ENCODE data around the gene THRB.

Gene THRB

DNA sequence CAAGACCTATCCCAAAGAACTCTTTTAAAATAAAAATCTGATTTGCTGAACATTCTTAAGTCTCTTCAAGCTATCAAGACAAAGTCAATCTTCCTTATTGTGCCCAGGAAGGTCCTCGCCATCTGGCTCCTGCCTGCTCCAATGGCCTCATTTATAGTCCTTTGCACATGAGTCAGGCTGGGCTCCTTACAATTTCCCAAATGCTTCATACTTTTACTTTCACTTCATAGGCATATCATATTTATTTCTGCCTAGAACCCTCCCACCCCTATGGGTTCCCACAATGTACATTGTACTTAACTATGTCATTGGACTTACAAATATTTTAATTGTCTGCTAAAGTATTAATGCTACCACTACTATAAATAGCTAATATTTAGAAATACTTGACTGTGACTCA, 9.1 kb downstream of the THRB start:
- Histone ChIP-seq H2AFZ (ENCODE audit: low read depth, low read length, severe bottlenecking) (no peak overlapping the region), H3F3A (ENCODE audit: insufficient read depth) (no peaks in the 10 kb centered on the region), H3K27me3 (ENCODE audit: low read length) (no peaks in the 10 kb centered on the region), H3K4me3 (ENCODE audit: insufficient read depth, low read length, poor library complexity, severe bottlenecking) (no peak overlapping the region), H3K36me3 (ENCODE audit: low read length) (no peaks in the 10 kb centered on the region), H3K27ac (ENCODE audit: low read depth, low read length) (no peak overlapping the region), H3K9me2 (replicated peaks; ENCODE audit: insufficient read depth, low read length) (no peaks in the 10 kb centered on the region), H3K79me2 (ENCODE audit: insufficient read depth, low read length) (no peaks in the 10 kb centered on the region), H3K9ac (ENCODE audit: low read length) (no peak overlapping the region), H3K9me3 (ENCODE audit: insufficient read depth, low read length) (no peaks in the 10 kb centered on the region), H4K20me1 (ENCODE audit: low read depth, low read length) (no peaks in the 10 kb centered on the region), H3K4me2 (ENCODE audit: low read depth, low read length, poor library complexity, severe bottlenecking) (no peak overlapping the region)
- TF ChIP-seq, protein P1, sequence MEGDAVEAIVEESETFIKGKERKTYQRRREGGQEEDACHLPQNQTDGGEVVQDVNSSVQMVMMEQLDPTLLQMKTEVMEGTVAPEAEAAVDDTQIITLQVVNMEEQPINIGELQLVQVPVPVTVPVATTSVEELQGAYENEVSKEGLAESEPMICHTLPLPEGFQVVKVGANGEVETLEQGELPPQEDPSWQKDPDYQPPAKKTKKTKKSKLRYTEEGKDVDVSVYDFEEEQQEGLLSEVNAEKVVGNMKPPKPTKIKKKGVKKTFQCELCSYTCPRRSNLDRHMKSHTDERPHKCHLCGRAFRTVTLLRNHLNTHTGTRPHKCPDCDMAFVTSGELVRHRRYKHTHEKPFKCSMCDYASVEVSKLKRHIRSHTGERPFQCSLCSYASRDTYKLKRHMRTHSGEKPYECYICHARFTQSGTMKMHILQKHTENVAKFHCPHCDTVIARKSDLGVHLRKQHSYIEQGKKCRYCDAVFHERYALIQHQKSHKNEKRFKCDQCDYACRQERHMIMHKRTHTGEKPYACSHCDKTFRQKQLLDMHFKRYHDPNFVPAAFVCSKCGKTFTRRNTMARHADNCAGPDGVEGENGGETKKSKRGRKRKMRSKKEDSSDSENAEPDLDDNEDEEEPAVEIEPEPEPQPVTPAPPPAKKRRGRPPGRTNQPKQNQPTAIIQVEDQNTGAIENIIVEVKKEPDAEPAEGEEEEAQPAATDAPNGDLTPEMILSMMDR (IDR thresholded peaks at IDR 0.05; ENCODE audit: insufficient read depth, low read length, poor library complexity, severe bottlenecking) = no peak
- no peak for TF ChIP-seq EZH2phosphoT487 (conservative IDR thresholded peaks at IDR 0.05; ENCODE audit: low read length)

DNA sequence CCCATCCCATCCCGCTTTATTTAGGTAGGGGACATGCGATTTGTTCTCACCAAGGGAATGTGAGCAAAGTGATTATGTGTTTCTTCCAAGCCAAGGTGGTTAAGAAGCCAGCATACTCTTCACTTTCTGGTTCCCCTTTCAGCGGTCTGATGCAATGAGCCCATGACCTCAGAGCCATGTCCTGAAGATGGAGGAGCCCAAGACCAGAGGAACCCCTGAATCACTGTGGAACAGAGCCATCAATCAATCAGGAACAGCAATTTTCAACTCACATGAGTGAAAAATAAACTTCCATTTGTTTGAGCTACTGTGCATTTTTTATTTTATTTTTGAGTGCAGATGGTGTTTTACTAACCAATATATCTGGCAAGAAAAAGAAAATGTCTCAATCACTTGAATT, 10.8 kb downstream of the THRB start:
- no peaks in the 10 kb centered on the region for H3K79me2 ChIP-seq (ENCODE audit: insufficient read depth, low read length)

DNA sequence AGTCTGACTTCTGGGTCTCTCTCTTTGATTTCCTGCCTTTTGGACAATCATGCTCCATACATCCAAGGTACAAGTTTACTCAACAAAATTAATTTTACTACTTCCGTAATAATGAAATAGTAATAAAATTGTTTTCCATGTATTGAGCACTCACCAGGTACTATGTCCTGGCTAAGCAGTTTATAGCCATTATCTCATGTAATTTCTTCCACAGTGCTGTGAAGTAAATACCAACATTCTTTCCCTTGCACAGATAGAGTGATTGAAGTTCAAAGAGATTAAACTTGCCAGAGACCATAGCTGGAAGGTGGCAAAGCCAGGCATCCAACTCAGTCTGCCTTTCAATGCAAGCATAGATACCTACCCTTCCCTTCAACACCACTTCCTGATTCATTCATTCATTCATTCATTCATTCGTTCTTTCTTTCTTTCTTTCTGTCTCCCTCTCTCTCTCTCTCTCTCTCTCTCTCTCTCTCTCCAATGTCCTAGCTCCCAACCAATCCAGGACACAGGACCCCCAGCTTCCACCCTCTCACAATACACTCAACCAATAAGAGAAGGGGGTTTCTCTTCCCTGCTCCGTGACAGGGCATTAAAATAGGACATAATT, 12.4 kb downstream of the THRB start:
- H3K27ac ChIP-seq (ENCODE audit: low read depth, low read length) = no peak overlapping the region
- no peak overlapping the region for H3K9ac ChIP-seq (ENCODE audit: low read length)
- no peaks in the 10 kb centered on the region for H3K79me2 ChIP-seq (ENCODE audit: insufficient read depth, low read length)
- no peaks in the 10 kb centered on the region for H3K9me2 ChIP-seq (replicated peaks; ENCODE audit: insufficient read depth, low read length)
- H3K4me3 ChIP-seq (ENCODE audit: insufficient read depth, low read length, poor library complexity, severe bottlenecking) = no peak overlapping the region
- H3K4me2 ChIP-seq (ENCODE audit: low read depth, low read length, poor library complexity, severe bottlenecking) = no peak overlapping the region
- H3K9me3 ChIP-seq (ENCODE audit: insufficient read depth, low read length) = no peaks in the 10 kb centered on the region
- no peaks in the 10 kb centered on the region for H4K20me1 ChIP-seq (ENCODE audit: low read depth, low read length)
- H3K27me3 ChIP-seq (ENCODE audit: low read length) = no peaks in the 10 kb centered on the region
- no peak overlapping the region for H2AFZ ChIP-seq (ENCODE audit: low read depth, low read length, severe bottlenecking)
- TF ChIP-seq, protein P1 (IDR thresholded peaks at IDR 0.05; ENCODE audit: insufficient read depth, low read length, poor library complexity, severe bottlenecking) = no peak
- TF ChIP-seq EZH2phosphoT487 (conservative IDR thresholded peaks at IDR 0.05; ENCODE audit: low read length) = no peak
- no peaks in the 10 kb centered on the region for H3F3A ChIP-seq (ENCODE audit: insufficient read depth)
- H3K36me3 ChIP-seq (ENCODE audit: low read length) = no peaks in the 10 kb centered on the region

More for the DNA sequence above, 10.8 kb downstream of the THRB start:
- H3K9ac ChIP-seq (ENCODE audit: low read length) = no peak overlapping the region
- no peaks in the 10 kb centered on the region for H3K9me3 ChIP-seq (ENCODE audit: insufficient read depth, low read length)
- H2AFZ ChIP-seq (ENCODE audit: low read depth, low read length, severe bottlenecking) = no peak overlapping the region
- no peak overlapping the region for H3K4me2 ChIP-seq (ENCODE audit: low read depth, low read length, poor library complexity, severe bottlenecking)
- TF ChIP-seq EZH2phosphoT487 (conservative IDR thresholded peaks at IDR 0.05; ENCODE audit: low read length) = no peak
- TF ChIP-seq, protein P1 (IDR thresholded peaks at IDR 0.05; ENCODE audit: insufficient read depth, low read length, poor library complexity, severe bottlenecking) = no peak
- no peaks in the 10 kb centered on the region for H4K20me1 ChIP-seq (ENCODE audit: low read depth, low read length)
- H3K27ac ChIP-seq (ENCODE audit: low read depth, low read length) = no peak overlapping the region
- no peak overlapping the region for H3K4me3 ChIP-seq (ENCODE audit: insufficient read depth, low read length, poor library complexity, severe bottlenecking)
- no peaks in the 10 kb centered on the region for H3K27me3 ChIP-seq (ENCODE audit: low read length)
- no peaks in the 10 kb centered on the region for H3K36me3 ChIP-seq (ENCODE audit: low read length)
- no peaks in the 10 kb centered on the region for H3F3A ChIP-seq (ENCODE audit: insufficient read depth)
- H3K9me2 ChIP-seq (replicated peaks; ENCODE audit: insufficient read depth, low read length) = no peaks in the 10 kb centered on the region

Measured in SU-DHL-6 (cell line).